ENCODE data around the gene GAS6. TPM values are rescaled to one million over a fixed set of nuclear protein-coding genes. Genes with fewer than 3 reads are reported as not detected.

The GAS6 gene
- total RNA-seq, 1 experiment from 2014 or later = 49.4 TPM

DNA sequence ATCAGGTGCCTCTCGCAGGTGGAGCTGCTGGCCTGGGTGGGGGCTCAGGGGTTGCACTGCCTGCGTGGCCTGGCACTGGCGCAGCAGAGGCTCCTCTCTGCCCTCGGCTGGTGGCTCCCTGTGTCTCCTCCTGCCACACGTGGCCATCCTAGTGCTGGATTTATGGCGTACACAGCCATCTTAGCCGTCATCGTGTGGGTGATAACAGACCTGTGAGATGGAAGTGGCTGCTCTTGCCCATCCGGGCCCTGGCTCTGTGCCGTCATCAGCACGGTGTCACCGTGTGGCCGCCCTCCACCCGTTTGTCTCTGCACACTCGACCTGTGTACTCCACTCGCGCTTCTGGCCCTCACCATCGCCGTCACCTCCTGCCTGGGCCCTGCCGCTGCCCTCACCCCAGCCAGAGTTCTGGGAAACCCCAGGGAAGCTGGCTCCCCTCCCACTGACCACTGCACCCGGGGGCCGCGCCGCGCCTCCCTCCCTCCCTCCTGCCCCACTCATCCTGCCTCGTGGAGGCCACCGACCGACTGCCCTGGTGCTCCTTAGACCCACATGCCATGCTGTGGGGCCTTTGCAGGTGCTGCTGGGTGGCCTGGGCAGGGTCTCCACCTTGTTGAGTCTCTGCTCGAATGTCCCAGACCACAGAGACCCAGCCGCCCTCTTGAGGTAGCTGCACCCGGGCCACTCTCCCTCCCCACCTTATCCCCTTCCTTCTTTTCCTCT lies 75.3 kb downstream of the GAS6 start:
- Histone ChIP-seq H3K27me3 (ENCODE audit: insufficient read depth, low read length) (no peaks in the 10 kb centered on the region), H3K9me2 (ENCODE audit: insufficient read depth) (no peaks in the 10 kb centered on the region), H2AFZ (ENCODE audit: low read depth, low read length, poor library complexity, severe bottlenecking) (no peak overlapping the region), H3K36me3 (ENCODE audit: control insufficient read depth in 1 of 2, insufficient read depth in 2 of 2, low read length in 2 of 2) (no peaks in the 10 kb centered on the region), H3K4me3 (replicated peaks in 1 of 2; ENCODE audit: low read depth in 1 of 2, low read length in 2 of 2) (no peak overlapping the region), H4K20me1 (ENCODE audit: insufficient read depth) (no peaks in the 10 kb centered on the region), H3K4me2 (ENCODE audit: low read length) (no peak overlapping the region), H3K9me3 (ENCODE audit: control insufficient read depth in 1 of 2, insufficient read depth in 1 of 2, low read depth in 1 of 2, low read length in 2 of 2) (no peaks in the 10 kb centered on the region), H3K79me2 (ENCODE audit: insufficient read depth, low read length) (no peaks in the 10 kb centered on the region), H3K9ac (ENCODE audit: low read length) (no peak overlapping the region), H3K27ac (ENCODE audit: low read depth, low read length) (no peak overlapping the region), H3K4me1 (ENCODE audit: control insufficient read depth in 1 of 2, insufficient read depth in 2 of 2, low read length in 2 of 2) (peaks cover 12 to 16% of the 10 kb centered on the region in 2 experiments)
- ChIA-PET CTCF (no interaction called here), RAD21 (ENCODE audit: low non-redundant PET in 1 of 2, low total read pairs in 2 of 2, uncharacterized antibody in 2 of 2, unreplicated experiment in 2 of 2) (no interaction called here), POLR2A (no interaction called here)
- DNase-seq (ENCODE audit: low read depth, low spot score) (no peak), ATAC-seq (no peak)
- no TSS peak for BruUV-seq (replicated peaks)
- TF ChIP-seq, protein P1, sequence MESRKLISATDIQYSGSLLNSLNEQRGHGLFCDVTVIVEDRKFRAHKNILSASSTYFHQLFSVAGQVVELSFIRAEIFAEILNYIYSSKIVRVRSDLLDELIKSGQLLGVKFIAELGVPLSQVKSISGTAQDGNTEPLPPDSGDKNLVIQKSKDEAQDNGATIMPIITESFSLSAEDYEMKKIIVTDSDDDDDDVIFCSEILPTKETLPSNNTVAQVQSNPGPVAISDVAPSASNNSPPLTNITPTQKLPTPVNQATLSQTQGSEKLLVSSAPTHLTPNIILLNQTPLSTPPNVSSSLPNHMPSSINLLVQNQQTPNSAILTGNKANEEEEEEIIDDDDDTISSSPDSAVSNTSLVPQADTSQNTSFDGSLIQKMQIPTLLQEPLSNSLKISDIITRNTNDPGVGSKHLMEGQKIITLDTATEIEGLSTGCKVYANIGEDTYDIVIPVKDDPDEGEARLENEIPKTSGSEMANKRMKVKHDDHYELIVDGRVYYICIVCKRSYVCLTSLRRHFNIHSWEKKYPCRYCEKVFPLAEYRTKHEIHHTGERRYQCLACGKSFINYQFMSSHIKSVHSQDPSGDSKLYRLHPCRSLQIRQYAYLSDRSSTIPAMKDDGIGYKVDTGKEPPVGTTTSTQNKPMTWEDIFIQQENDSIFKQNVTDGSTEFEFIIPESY (IDR thresholded peaks at IDR 0.05; ENCODE audit: extremely low read depth, insufficient replicate concordance, low read length) = no peak
- TF ChIP-seq ZFX (IDR thresholded peaks at IDR 0.05) (no peak), RAD21 (IDR thresholded peaks at IDR 0.05; ENCODE audit: low read depth) (no peak), POLR2A (IDR thresholded peaks at IDR 0.05; ENCODE audit: borderline replicate concordance, extremely low read depth, insufficient read depth, insufficient read length) (no peak), ZNF274 (IDR thresholded peaks at IDR 0.05; ENCODE audit: low read depth, low read length) (no peak)
- TF ChIP-seq, protein P2, sequence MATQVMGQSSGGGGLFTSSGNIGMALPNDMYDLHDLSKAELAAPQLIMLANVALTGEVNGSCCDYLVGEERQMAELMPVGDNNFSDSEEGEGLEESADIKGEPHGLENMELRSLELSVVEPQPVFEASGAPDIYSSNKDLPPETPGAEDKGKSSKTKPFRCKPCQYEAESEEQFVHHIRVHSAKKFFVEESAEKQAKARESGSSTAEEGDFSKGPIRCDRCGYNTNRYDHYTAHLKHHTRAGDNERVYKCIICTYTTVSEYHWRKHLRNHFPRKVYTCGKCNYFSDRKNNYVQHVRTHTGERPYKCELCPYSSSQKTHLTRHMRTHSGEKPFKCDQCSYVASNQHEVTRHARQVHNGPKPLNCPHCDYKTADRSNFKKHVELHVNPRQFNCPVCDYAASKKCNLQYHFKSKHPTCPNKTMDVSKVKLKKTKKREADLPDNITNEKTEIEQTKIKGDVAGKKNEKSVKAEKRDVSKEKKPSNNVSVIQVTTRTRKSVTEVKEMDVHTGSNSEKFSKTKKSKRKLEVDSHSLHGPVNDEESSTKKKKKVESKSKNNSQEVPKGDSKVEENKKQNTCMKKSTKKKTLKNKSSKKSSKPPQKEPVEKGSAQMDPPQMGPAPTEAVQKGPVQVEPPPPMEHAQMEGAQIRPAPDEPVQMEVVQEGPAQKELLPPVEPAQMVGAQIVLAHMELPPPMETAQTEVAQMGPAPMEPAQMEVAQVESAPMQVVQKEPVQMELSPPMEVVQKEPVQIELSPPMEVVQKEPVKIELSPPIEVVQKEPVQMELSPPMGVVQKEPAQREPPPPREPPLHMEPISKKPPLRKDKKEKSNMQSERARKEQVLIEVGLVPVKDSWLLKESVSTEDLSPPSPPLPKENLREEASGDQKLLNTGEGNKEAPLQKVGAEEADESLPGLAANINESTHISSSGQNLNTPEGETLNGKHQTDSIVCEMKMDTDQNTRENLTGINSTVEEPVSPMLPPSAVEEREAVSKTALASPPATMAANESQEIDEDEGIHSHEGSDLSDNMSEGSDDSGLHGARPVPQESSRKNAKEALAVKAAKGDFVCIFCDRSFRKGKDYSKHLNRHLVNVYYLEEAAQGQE (IDR thresholded peaks at IDR 0.05; ENCODE audit: low read depth) = no peak
- intact Hi-C loops (cut with micrococcal nuclease) = no loop called here

All from HCT116 (cell line).